ENCODE results near the gene TRPV2.

GRCh38 chr17:16384557-16384956 lies 30.8 kb upstream of the TRPV2 start:
- TF ChIP-seq MAX (IDR thresholded peaks at IDR 0.05; ENCODE audit: low read depth, low read length) (no peak), EGR1 (IDR thresholded peaks at IDR 0.05; ENCODE audit: borderline replicate concordance in 1 of 2, low read depth in 2 of 2, low read length in 2 of 2) (no peak), REST (IDR thresholded peaks at IDR 0.05; ENCODE audit: low read depth, low read length) (no peak), RUNX3 (IDR thresholded peaks at IDR 0.05; ENCODE audit: low read length) (no peak; the same call in 1 of the 2 replicates), FOXM1 (IDR thresholded peaks at IDR 0.05; ENCODE audit: low read depth, low read length) (no peak), SRF (IDR thresholded peaks at IDR 0.05; ENCODE audit: low read depth in 2 of 2, low read length in 2 of 2) (no peak), POLR2A (IDR thresholded peaks at IDR 0.05; ENCODE audit: low read depth, low read length) (no peak), ZBTB11 (CRISPR knock-in tag; IDR thresholded peaks at IDR 0.05) (no peak)
- TF ChIP-seq, protein P1, sequence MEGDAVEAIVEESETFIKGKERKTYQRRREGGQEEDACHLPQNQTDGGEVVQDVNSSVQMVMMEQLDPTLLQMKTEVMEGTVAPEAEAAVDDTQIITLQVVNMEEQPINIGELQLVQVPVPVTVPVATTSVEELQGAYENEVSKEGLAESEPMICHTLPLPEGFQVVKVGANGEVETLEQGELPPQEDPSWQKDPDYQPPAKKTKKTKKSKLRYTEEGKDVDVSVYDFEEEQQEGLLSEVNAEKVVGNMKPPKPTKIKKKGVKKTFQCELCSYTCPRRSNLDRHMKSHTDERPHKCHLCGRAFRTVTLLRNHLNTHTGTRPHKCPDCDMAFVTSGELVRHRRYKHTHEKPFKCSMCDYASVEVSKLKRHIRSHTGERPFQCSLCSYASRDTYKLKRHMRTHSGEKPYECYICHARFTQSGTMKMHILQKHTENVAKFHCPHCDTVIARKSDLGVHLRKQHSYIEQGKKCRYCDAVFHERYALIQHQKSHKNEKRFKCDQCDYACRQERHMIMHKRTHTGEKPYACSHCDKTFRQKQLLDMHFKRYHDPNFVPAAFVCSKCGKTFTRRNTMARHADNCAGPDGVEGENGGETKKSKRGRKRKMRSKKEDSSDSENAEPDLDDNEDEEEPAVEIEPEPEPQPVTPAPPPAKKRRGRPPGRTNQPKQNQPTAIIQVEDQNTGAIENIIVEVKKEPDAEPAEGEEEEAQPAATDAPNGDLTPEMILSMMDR (IDR thresholded peaks at IDR 0.05 in 2 of 3, conservative IDR thresholded peaks at IDR 0.05 in 1 of 3; ENCODE audit: control insufficient read depth in 2 of 3, extremely low read depth in 1 of 3, insufficient read depth in 1 of 3, low read depth in 3 of 3, low read length in 3 of 3), result no peak

All from GM12878 (cell line).